Neural cell (in vitro differentiated cells): Measurements from ENCODE around the gene SECISBP2. TPM values are rescaled to one million over a fixed set of nuclear protein-coding genes. Genes with fewer than 3 reads are reported as not detected.

Experiments
- H2AFZ ChIP-seq: fragments of 200-600, 300-800 bp; sonication (generic), shearing (Covaris generic); 2 replicates; pipeline ENCODE4 v1.6.0; 2014; ENCODE audit warnings: low read depth, mild to moderate bottlenecking, antibody characterized with exemption, low read length, moderate library complexity
- H3F3A ChIP-seq: fragments of 200-600 bp; shearing (Covaris generic); 2 replicates; pipeline ENCODE4 v1.6.1; 2016; ENCODE audit warnings: mild to moderate bottlenecking, moderate library complexity, mixed read lengths, antibody characterized with exemption, low read length; ENCODE audit not compliant: insufficient read depth, poor library complexity, severe bottlenecking
- H3K27ac ChIP-seq: fragments of 200-600, 300-800 bp; sonication (generic), shearing (Covaris generic); 2 replicates; pipeline ENCODE4 v1.5.1; 2014; ENCODE audit warnings: mild to moderate bottlenecking, low read length, moderate library complexity
- H3K27me3 ChIP-seq: fragments of 300-800, 200-600 bp; sonication (generic), shearing (Covaris generic); 2 replicates; pipeline ENCODE4 v1.6.0; 2014; ENCODE audit warnings: mild to moderate bottlenecking, low read depth, low read length, moderate library complexity; ENCODE audit not compliant: insufficient read depth
- H3K36me3 ChIP-seq: fragments of 300-800, 200-600 bp; sonication (generic), shearing (Covaris generic); 2 replicates; pipeline ENCODE4 v1.5.1; 2014; ENCODE audit warnings: mild to moderate bottlenecking, antibody characterized with exemption, low read length, moderate library complexity; ENCODE audit not compliant: insufficient read depth
- H3K4me2 ChIP-seq: fragments of 300-800, 200-600 bp; sonication (generic), shearing (Covaris generic); 2 replicates; pipeline ENCODE4 v1.6.0; 2014; ENCODE audit warnings: mild to moderate bottlenecking, low read length
- H3K4me3 ChIP-seq: fragments of 300-800, 200-600 bp; sonication (generic), shearing (Covaris generic); 2 replicates; pipeline ENCODE4 v1.5.1; 2014; ENCODE audit warnings: mild to moderate bottlenecking, low read length, moderate library complexity
- H3K79me2 ChIP-seq: fragments of 200-600 bp; shearing (Covaris generic); replicated peaks from 2 replicates; pipeline ENCODE4 v1.6.0; 2014; ENCODE audit warnings: mild to moderate bottlenecking, low read length, moderate library complexity; ENCODE audit not compliant: insufficient read depth
- H3K9ac ChIP-seq: fragments of 300-800, 200-600 bp; sonication (generic), shearing (Covaris generic); 2 replicates; pipeline ENCODE4 v1.6.1; 2016; ENCODE audit warnings: mild to moderate bottlenecking, low read length, mixed read lengths
- H3K9me2 ChIP-seq: fragments of 200-600 bp; shearing (Covaris generic); 2 replicates; pipeline ENCODE4 v1.6.1; 2016; ENCODE audit warnings: mild to moderate bottlenecking, low read length, mixed read lengths; ENCODE audit not compliant: insufficient read depth
- H3K9me3 ChIP-seq: fragments of 200-600, 300-800 bp; sonication (generic), shearing (Covaris generic); 2 replicates; pipeline ENCODE4 v1.6.1; 2016; ENCODE audit warnings: mild to moderate bottlenecking, mixed run types, low read length, moderate library complexity, mixed read lengths
- H4K20me1 ChIP-seq: fragments of 200-600 bp; shearing (Covaris generic); 2 replicates; pipeline ENCODE4 v1.6.1; 2016; ENCODE audit warnings: mild to moderate bottlenecking, mixed run types; ENCODE audit not compliant: insufficient read depth
- EP300 ChIP-seq: fragments of 450-650 bp; conservative IDR thresholded peaks from 2 replicates; pipeline ENCODE4 v1.6.1; 2014; ENCODE audit warnings: antibody characterized with exemption, mild to moderate bottlenecking, moderate library complexity; ENCODE audit not compliant: poor library complexity, severe bottlenecking
- EZH2 ChIP-seq: fragments of 200-600, 300-800 bp; shearing (Covaris generic), sonication (generic); IDR thresholded peaks from 2 replicates; pipeline ENCODE4 v1.6.1; 2014; ENCODE audit warnings: antibody characterized with exemption, low read length, borderline replicate concordance, mild to moderate bottlenecking; ENCODE audit not compliant: insufficient read depth, poor library complexity, severe bottlenecking
- MXI1 ChIP-seq: fragments of 450-650 bp; conservative IDR thresholded peaks from 2 replicates; pipeline ENCODE4 v1.6.1; 2014; ENCODE audit warnings: antibody characterized with exemption, mild to moderate bottlenecking; ENCODE audit not compliant: poor library complexity, severe bottlenecking
- POLR2AphosphoS5 ChIP-seq: IDR thresholded peaks from 2 replicates; pipeline ENCODE4 v1.6.1; 2012
- RAD21 ChIP-seq: fragments of 450-650 bp; conservative IDR thresholded peaks from 2 replicates; pipeline ENCODE4 v1.6.1; 2014; ENCODE audit warnings: antibody characterized with exemption, mild to moderate bottlenecking, moderate library complexity
- SMC3 ChIP-seq: fragments of 450-650 bp; conservative IDR thresholded peaks from 2 replicates; pipeline ENCODE4 v1.6.1; 2014; ENCODE audit warnings: antibody characterized with exemption, mild to moderate bottlenecking, moderate library complexity; ENCODE audit not compliant: poor library complexity
- TAF1 ChIP-seq: IDR thresholded peaks from 2 replicates; pipeline ENCODE4 v1.6.1; 2012; ENCODE audit warnings: low read depth
- polyA plus RNA-seq: library from polyadenylated mRNA; depleted of rRNA; stranded (reverse); fragments of >200 nt; gene quantifications from 2 replicates; pipeline ENCODE4 v1.2.3, GENCODE V29; 2014
- TF ChIP-seq, protein P1 (sequence below): IDR thresholded peaks from 2 replicates; pipeline ENCODE4 v1.6.1; 2012; ENCODE audit warnings: borderline replicate concordance
- TF ChIP-seq, protein P2 (sequence below): fragments of 450-650 bp; IDR thresholded peaks from 2 replicates; pipeline ENCODE4 v1.5.1; 2014; ENCODE audit warnings: antibody characterized with exemption, mild to moderate bottlenecking, moderate library complexity; ENCODE audit not compliant: poor library complexity, severe bottlenecking

The SECISBP2 gene
- polyA plus RNA-seq, 1 donor from 2014 or later = 121 TPM

DNA sequence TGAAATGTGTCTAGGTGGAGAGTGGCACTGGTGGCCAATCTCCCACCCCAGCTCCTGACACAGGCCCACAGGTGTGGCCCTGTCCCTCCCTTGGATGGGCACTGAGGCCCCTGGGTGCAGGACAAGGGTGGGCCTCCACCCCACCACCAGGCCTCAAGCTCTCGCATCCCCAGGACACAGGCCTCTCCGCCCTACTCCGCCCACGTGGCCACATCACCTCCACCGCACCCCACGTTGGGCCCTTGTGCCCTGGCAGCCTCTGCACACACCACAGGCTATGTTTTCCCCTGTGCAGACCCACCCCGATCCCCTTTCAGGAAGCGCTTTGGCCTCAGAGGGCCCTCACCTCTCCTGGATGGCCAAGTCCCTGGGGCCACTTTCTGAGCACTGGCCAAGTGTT is 54.7 kb downstream of the SECISBP2 start:
- Histone ChIP-seq H3K79me2 (no peaks in the 10 kb centered on the region), H3F3A (no peaks in the 10 kb centered on the region), H4K20me1 (no peaks in the 10 kb centered on the region), H3K9me3 (no peaks in the 10 kb centered on the region), H3K4me2 (no peak overlapping the region), H3K4me3 (no peak overlapping the region), H3K9ac (no peak overlapping the region), H3K9me2 (no peaks in the 10 kb centered on the region), H3K36me3 (no peaks in the 10 kb centered on the region), H3K27me3 (no peaks in the 10 kb centered on the region), H2AFZ (no peak overlapping the region), H3K27ac (no peak overlapping the region)
- TF ChIP-seq, protein P1, sequence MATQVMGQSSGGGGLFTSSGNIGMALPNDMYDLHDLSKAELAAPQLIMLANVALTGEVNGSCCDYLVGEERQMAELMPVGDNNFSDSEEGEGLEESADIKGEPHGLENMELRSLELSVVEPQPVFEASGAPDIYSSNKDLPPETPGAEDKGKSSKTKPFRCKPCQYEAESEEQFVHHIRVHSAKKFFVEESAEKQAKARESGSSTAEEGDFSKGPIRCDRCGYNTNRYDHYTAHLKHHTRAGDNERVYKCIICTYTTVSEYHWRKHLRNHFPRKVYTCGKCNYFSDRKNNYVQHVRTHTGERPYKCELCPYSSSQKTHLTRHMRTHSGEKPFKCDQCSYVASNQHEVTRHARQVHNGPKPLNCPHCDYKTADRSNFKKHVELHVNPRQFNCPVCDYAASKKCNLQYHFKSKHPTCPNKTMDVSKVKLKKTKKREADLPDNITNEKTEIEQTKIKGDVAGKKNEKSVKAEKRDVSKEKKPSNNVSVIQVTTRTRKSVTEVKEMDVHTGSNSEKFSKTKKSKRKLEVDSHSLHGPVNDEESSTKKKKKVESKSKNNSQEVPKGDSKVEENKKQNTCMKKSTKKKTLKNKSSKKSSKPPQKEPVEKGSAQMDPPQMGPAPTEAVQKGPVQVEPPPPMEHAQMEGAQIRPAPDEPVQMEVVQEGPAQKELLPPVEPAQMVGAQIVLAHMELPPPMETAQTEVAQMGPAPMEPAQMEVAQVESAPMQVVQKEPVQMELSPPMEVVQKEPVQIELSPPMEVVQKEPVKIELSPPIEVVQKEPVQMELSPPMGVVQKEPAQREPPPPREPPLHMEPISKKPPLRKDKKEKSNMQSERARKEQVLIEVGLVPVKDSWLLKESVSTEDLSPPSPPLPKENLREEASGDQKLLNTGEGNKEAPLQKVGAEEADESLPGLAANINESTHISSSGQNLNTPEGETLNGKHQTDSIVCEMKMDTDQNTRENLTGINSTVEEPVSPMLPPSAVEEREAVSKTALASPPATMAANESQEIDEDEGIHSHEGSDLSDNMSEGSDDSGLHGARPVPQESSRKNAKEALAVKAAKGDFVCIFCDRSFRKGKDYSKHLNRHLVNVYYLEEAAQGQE = no peak
- TF ChIP-seq MXI1 (no peak), RAD21 (no peak), TAF1 (no peak)

DNA sequence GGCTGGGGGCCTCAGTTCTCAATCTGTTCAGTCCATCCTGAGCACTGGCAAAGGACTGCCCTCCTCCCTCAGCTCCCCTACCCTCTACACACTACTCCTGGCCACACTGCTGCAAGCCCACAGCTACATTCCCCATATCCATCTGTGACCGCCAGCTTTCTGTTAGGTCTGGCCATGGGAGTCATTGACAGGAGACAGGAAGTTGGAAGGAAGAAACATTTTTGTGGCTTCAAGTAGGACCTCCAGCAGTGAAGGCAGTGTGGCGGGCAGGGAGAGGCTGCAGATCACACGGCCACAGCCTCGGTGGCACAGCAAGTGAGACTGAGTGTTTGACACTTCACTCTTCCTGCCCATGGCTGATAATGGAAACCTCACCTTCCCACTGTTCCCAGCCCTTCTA is 55.9 kb downstream of the SECISBP2 start:
- H3K36me3 ChIP-seq = no peaks in the 10 kb centered on the region
- H3K9ac ChIP-seq = no peak overlapping the region
- no peaks in the 10 kb centered on the region for H3K27me3 ChIP-seq
- H2AFZ ChIP-seq = no peak overlapping the region
- no peak overlapping the region for H3K4me2 ChIP-seq
- TF ChIP-seq EP300 (no peak), MXI1 (no peak), POLR2AphosphoS5 (no peak), SMC3 (no peak), EZH2 (no peak), TAF1 (no peak), RAD21 (no peak)
- TF ChIP-seq, protein P1 = no peak
- TF ChIP-seq, protein P2, sequence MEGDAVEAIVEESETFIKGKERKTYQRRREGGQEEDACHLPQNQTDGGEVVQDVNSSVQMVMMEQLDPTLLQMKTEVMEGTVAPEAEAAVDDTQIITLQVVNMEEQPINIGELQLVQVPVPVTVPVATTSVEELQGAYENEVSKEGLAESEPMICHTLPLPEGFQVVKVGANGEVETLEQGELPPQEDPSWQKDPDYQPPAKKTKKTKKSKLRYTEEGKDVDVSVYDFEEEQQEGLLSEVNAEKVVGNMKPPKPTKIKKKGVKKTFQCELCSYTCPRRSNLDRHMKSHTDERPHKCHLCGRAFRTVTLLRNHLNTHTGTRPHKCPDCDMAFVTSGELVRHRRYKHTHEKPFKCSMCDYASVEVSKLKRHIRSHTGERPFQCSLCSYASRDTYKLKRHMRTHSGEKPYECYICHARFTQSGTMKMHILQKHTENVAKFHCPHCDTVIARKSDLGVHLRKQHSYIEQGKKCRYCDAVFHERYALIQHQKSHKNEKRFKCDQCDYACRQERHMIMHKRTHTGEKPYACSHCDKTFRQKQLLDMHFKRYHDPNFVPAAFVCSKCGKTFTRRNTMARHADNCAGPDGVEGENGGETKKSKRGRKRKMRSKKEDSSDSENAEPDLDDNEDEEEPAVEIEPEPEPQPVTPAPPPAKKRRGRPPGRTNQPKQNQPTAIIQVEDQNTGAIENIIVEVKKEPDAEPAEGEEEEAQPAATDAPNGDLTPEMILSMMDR = no peak
- H3F3A ChIP-seq = no peaks in the 10 kb centered on the region
- no peaks in the 10 kb centered on the region for H3K79me2 ChIP-seq
- H3K9me2 ChIP-seq = no peaks in the 10 kb centered on the region
- H3K4me3 ChIP-seq = no peak overlapping the region
- H3K27ac ChIP-seq = no peak overlapping the region
- H3K9me3 ChIP-seq = no peaks in the 10 kb centered on the region
- H4K20me1 ChIP-seq = no peaks in the 10 kb centered on the region
